OCI-LY1 (cell line): ENCODE measurements around the gene ACTG2.

Experiments
- H2AFZ ChIP-seq: fragments of 200-600 bp; sonication (generic), shearing (Covaris generic); 2 replicates; pipeline ENCODE4 v1.6.0; 2014; ENCODE audit warnings: antibody characterized with exemption, mild to moderate bottlenecking, low read length
- H3F3A ChIP-seq: fragments of 200-600 bp; sonication (generic), shearing (Covaris generic); 2 replicates; pipeline ENCODE4 v1.6.0; 2014; ENCODE audit warnings: mild to moderate bottlenecking, antibody characterized with exemption, low read length, moderate library complexity; ENCODE audit not compliant: insufficient read depth
- H3K27ac ChIP-seq: fragments of 200-600 bp; sonication (generic); 2 replicates; pipeline ENCODE4 v1.5.1; 2014; ENCODE audit warnings: low read length, mixed run types, mild to moderate bottlenecking, low read depth; ENCODE audit not compliant: poor library complexity, severe bottlenecking
- H3K27me3 ChIP-seq: fragments of 200-600 bp; sonication (generic); 2 replicates; pipeline ENCODE4 v1.6.0; 2014; ENCODE audit warnings: antibody characterized with exemption, mild to moderate bottlenecking, low read length, moderate library complexity; ENCODE audit not compliant: insufficient read depth
- H3K36me3 ChIP-seq: fragments of 200-600 bp; sonication (generic); 2 replicates; pipeline ENCODE4 v1.6.1; 2014; ENCODE audit warnings: mild to moderate bottlenecking, antibody characterized with exemption, low read length, moderate library complexity, mixed read lengths; ENCODE audit not compliant: insufficient read depth
- H3K4me1 ChIP-seq: fragments of 200-600 bp; sonication (generic); 2 replicates; pipeline ENCODE4 v1.5.1; 2014; ENCODE audit warnings: mild to moderate bottlenecking, low read length, moderate library complexity; ENCODE audit not compliant: insufficient read depth, severe bottlenecking
- H3K4me2 ChIP-seq: fragments of 200-600 bp; sonication (generic), shearing (Covaris generic); 2 replicates; pipeline ENCODE4 v1.6.1; 2014; ENCODE audit warnings: low read length
- H3K4me3 ChIP-seq: fragments of 200-600 bp; sonication (generic); 2 replicates; pipeline ENCODE4 v1.5.1; 2014; ENCODE audit warnings: low read length, low read depth, mild to moderate bottlenecking, mixed read lengths; ENCODE audit not compliant: poor library complexity, severe bottlenecking
- H3K79me2 ChIP-seq: fragments of 200-600 bp; shearing (Covaris generic); 2 replicates; pipeline ENCODE4 v1.6.1; 2016; ENCODE audit warnings: mixed run types, low read length, mixed read lengths; ENCODE audit not compliant: insufficient read depth
- H3K9ac ChIP-seq: fragments of 200-600 bp; sonication (generic), shearing (Covaris generic); 2 replicates; pipeline ENCODE4 v1.6.1; 2014; ENCODE audit warnings: mild to moderate bottlenecking, low read length, mixed read lengths
- H3K9me2 ChIP-seq: fragments of 200-600 bp; sonication (generic), shearing (Covaris generic); 2 replicates; pipeline ENCODE4 v1.6.1; 2014; ENCODE audit warnings: low read depth, mild to moderate bottlenecking, low read length, mixed read lengths
- H3K9me3 ChIP-seq: fragments of 200-600 bp; shearing (Covaris generic); 2 replicates; pipeline ENCODE4 v1.6.1; 2014; ENCODE audit warnings: low read length, mixed read lengths
- H4K20me1 ChIP-seq: fragments of 200-600 bp; sonication (generic), shearing (Covaris generic); 2 replicates; pipeline ENCODE4 v1.6.0; 2016; ENCODE audit warnings: mild to moderate bottlenecking, low read length; ENCODE audit not compliant: insufficient read depth
- CTCF ChIP-seq: fragments of 200-600 bp; sonication (generic), shearing (Covaris generic); IDR thresholded peaks from 2 replicates; pipeline ENCODE4 v1.5.1; 2017; ENCODE audit warnings: mild to moderate bottlenecking, antibody characterized with exemption, low read length, moderate library complexity, mixed read lengths
- EZH2 ChIP-seq: fragments of 200-600 bp; sonication (generic), shearing (Covaris generic); IDR thresholded peaks from 2 replicates; pipeline ENCODE4 v1.8.0; 2017; ENCODE audit warnings: borderline replicate concordance, mixed run types, mild to moderate bottlenecking, antibody characterized with exemption, low read length, moderate library complexity, mixed read lengths

ACTG2 gene

GRCh38 chr2:73965053-73965452 is 72.2 kb downstream of the ACTG2 start:
- no peaks in the 10 kb centered on the region for H3K9me2 ChIP-seq
- no peaks in the 10 kb centered on the region for H3F3A ChIP-seq
- TF ChIP-seq CTCF: no peak
- TF ChIP-seq EZH2: no peak
- no peak overlapping the region for H3K27ac ChIP-seq
- no peaks in the 10 kb centered on the region for H4K20me1 ChIP-seq
- no peak overlapping the region for H3K4me2 ChIP-seq
- H3K9ac ChIP-seq: no peak overlapping the region
- no peaks in the 10 kb centered on the region for H3K79me2 ChIP-seq
- no peak overlapping the region for H3K4me3 ChIP-seq
- no peak overlapping the region for H2AFZ ChIP-seq
- no peaks in the 10 kb centered on the region; the same call in 1 of the 2 replicates for H3K36me3 ChIP-seq
- peaks cover 6% of the 10 kb centered on the region for H3K4me1 ChIP-seq
- peaks cover 4% of the 10 kb centered on the region; the same call in 1 of the 2 replicates for H3K27me3 ChIP-seq
- peaks cover 6% of the 10 kb centered on the region; the same call in 1 of the 2 replicates for H3K9me3 ChIP-seq

- Histone ChIP-seq H3K27me3 (no peaks in the 10 kb centered on the region), H3K4me2 (no peak overlapping the region), H3F3A (no peaks in the 10 kb centered on the region), H4K20me1 (no peaks in the 10 kb centered on the region), H3K9me3 (no peaks in the 10 kb centered on the region), H3K79me2 (no peaks in the 10 kb centered on the region), H3K9me2 (no peaks in the 10 kb centered on the region), H3K27ac (no peak overlapping the region), H3K9ac (no peak overlapping the region), H3K4me3 (no peak overlapping the region), H3K4me1 (peaks cover 31% of the 10 kb centered on the region), H2AFZ (no peak overlapping the region), H3K36me3 (no peaks in the 10 kb centered on the region)
- TF ChIP-seq EZH2: no peak
- TF ChIP-seq CTCF: no peak
Observed at GRCh38 chr2:73968357-73968937, 75.6 kb downstream of the ACTG2 start.

- Histone ChIP-seq H3K4me2 (no peak overlapping the region), H3K4me1 (peaks cover 31% of the 10 kb centered on the region), H3K79me2 (no peaks in the 10 kb centered on the region), H3K9me2 (no peaks in the 10 kb centered on the region), H2AFZ (no peak overlapping the region), H3K9ac (no peak overlapping the region), H3F3A (no peaks in the 10 kb centered on the region), H3K27me3 (no peaks in the 10 kb centered on the region), H3K4me3 (no peak overlapping the region), H3K27ac (no peak overlapping the region), H4K20me1 (no peaks in the 10 kb centered on the region), H3K36me3 (no peaks in the 10 kb centered on the region), H3K9me3 (no peaks in the 10 kb centered on the region)
- TF ChIP-seq CTCF: no peak
Observed at GRCh38 chr2:73969356-73969755, 76.5 kb downstream of the ACTG2 start.
